Measurements from ENCODE around the gene NOPCHAP1.

Gene NOPCHAP1

GRCh38 chr12:104999347-104999685 is 13.2 kb downstream of the NOPCHAP1 start:
- TF ChIP-seq CREB1 (IDR thresholded peaks at IDR 0.05; ENCODE audit: low read depth) (no peak), MAX (IDR thresholded peaks at IDR 0.05) (no peak), ZBTB7A (IDR thresholded peaks at IDR 0.05; ENCODE audit: low read depth) (no peak), EGR1 (IDR thresholded peaks at IDR 0.05) (no peak), USF1 (IDR thresholded peaks at IDR 0.05) (no peak), TEAD4 (IDR thresholded peaks at IDR 0.05) (no peak), YY1 (IDR thresholded peaks at IDR 0.05; ENCODE audit: low read depth) (no peak), EP300 (IDR thresholded peaks at IDR 0.05; ENCODE audit: borderline replicate concordance) (no peak), RAD21 (IDR thresholded peaks at IDR 0.05; ENCODE audit: low read depth) (no peak), TCF12 (IDR thresholded peaks at IDR 0.05; ENCODE audit: low read depth) (no peak), FOXM1 (IDR thresholded peaks at IDR 0.05; ENCODE audit: borderline replicate concordance, low read depth) (no peak), TAF1 (IDR thresholded peaks at IDR 0.05; ENCODE audit: low read depth) (no peak), REST (IDR thresholded peaks at IDR 0.05; ENCODE audit: low read depth) (no peak), NFIC (IDR thresholded peaks at IDR 0.05) (no peak), CEBPB (IDR thresholded peaks at IDR 0.05) (no peak)

GRCh38 chr12:105001476-105001875 is 15.4 kb downstream of the NOPCHAP1 start:
- TF ChIP-seq YY1 (IDR thresholded peaks at IDR 0.05; ENCODE audit: low read depth) (no peak), CEBPB (IDR thresholded peaks at IDR 0.05) (no peak), TEAD4 (IDR thresholded peaks at IDR 0.05) (no peak), EGR1 (IDR thresholded peaks at IDR 0.05) (no peak), ZBTB7A (IDR thresholded peaks at IDR 0.05; ENCODE audit: low read depth) (no peak), MAX (IDR thresholded peaks at IDR 0.05) (no peak), USF1 (IDR thresholded peaks at IDR 0.05) (no peak), NFIC (IDR thresholded peaks at IDR 0.05) (no peak), CREB1 (IDR thresholded peaks at IDR 0.05; ENCODE audit: low read depth) (no peak), TCF12 (IDR thresholded peaks at IDR 0.05; ENCODE audit: low read depth) (no peak), TAF1 (IDR thresholded peaks at IDR 0.05; ENCODE audit: low read depth) (no peak), RAD21 (IDR thresholded peaks at IDR 0.05; ENCODE audit: low read depth) (no peak), REST (IDR thresholded peaks at IDR 0.05; ENCODE audit: low read depth) (no peak), EP300 (IDR thresholded peaks at IDR 0.05; ENCODE audit: borderline replicate concordance) (no peak)

- no peak for TF ChIP-seq CREB1 (IDR thresholded peaks at IDR 0.05; ENCODE audit: low read depth)
- TF ChIP-seq TAF1 (IDR thresholded peaks at IDR 0.05; ENCODE audit: low read depth) = no peak
- TF ChIP-seq ZBTB7A (IDR thresholded peaks at IDR 0.05; ENCODE audit: low read depth) = no peak
- no peak for TF ChIP-seq EGR1 (IDR thresholded peaks at IDR 0.05)
- TF ChIP-seq USF1 (IDR thresholded peaks at IDR 0.05) = peak; percentile 74
- no peak for TF ChIP-seq EP300 (IDR thresholded peaks at IDR 0.05; ENCODE audit: borderline replicate concordance)
Observed at GRCh38 chr12:105013892-105014291, 27.8 kb downstream of the NOPCHAP1 start.

DNA sequence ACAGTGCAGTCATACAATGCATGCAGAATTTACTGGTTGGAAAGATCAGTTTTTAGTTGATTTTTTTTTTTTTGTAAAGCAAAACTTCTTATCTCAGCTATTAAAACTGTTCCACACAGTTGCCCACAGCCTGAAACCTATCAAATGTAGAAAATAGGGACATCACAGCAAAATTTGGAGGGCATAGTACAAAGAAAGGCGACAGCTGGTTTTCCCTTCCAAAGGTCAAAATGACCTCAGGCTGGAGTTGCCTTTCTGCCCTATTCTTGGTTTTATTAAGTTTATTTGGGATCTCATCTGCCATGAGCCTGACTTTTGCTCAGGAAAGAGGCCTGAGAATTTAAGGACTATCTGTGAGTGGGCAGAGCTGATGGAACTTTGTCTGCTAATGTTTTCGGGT is 28.5 kb downstream of the NOPCHAP1 start:
- TF ChIP-seq USF1 (IDR thresholded peaks at IDR 0.05) (no peak), CREB1 (IDR thresholded peaks at IDR 0.05; ENCODE audit: low read depth) (no peak)

- no peak for TF ChIP-seq USF1 (IDR thresholded peaks at IDR 0.05)
- TF ChIP-seq TCF12 (IDR thresholded peaks at IDR 0.05; ENCODE audit: low read depth) = no peak
- TF ChIP-seq MAX (IDR thresholded peaks at IDR 0.05) = no peak
Observed at GRCh38 chr12:105015543-105015942, 29.4 kb downstream of the NOPCHAP1 start.
